IPS-18c (cell line): ENCODE measurements around the gene PTPRN2.
A peak's percentile ranks its signal among the peaks of the same experiment; 100 is the strongest.
"Not testable (repeated sequence)": the region's sequence is repeated elsewhere in the genome, so short reads cannot be mapped to it uniquely, and the experiment has no call there.

ENCODE experiments used
- H3K4me3 ChIP-seq: 2 replicates; pipeline ENCODE4 v1.7.0; 2013; ENCODE audit warnings: low read depth, mild to moderate bottlenecking, low read length, moderate library complexity; ENCODE audit not compliant: insufficient read depth
- H3K9me3 ChIP-seq: one replicate; pipeline ENCODE4 v1.6.1; 2013; ENCODE audit warnings: mild to moderate bottlenecking, low read length, moderate library complexity; ENCODE audit not compliant: control insufficient read depth, insufficient read depth

The PTPRN2 gene

GRCh38 chr7:157733760-157734395 is 853.7 kb downstream of the PTPRN2 start:
- not testable (repeated sequence) for H3K4me3 ChIP-seq
- peaks cover 29% of the 10 kb centered on the region for H3K9me3 ChIP-seq

GRCh38 chr7:157731126-157731525 is 856.5 kb downstream of the PTPRN2 start:
- H3K9me3 ChIP-seq = peaks cover 31% of the 10 kb centered on the region

GRCh38 chr7:157730614-157731013 is 857.0 kb downstream of the PTPRN2 start:
- peaks cover 29% of the 10 kb centered on the region for H3K9me3 ChIP-seq
- H3K4me3 ChIP-seq = no peak overlapping the region

More at GRCh38 chr7:157731126-157731525, 856.5 kb downstream of the PTPRN2 start:
- no peak overlapping the region for H3K4me3 ChIP-seq

GRCh38 chr7:157729566-157729965 is 858.1 kb downstream of the PTPRN2 start:
- H3K9me3 ChIP-seq = peaks cover 33% of the 10 kb centered on the region

GRCh38 chr7:157727964-157728615 is 859.5 kb downstream of the PTPRN2 start:
- peaks cover 46% of the 10 kb centered on the region for H3K9me3 ChIP-seq
- H3K4me3 ChIP-seq = peak overlapping the region; percentile 15; the same call in 1 of the 2 replicates

More at GRCh38 chr7:157729566-157729965, 858.1 kb downstream of the PTPRN2 start:
- H3K4me3 ChIP-seq = no peak overlapping the region

GRCh38 chr7:157726764-157727163 is 860.9 kb downstream of the PTPRN2 start:
- Histone ChIP-seq H3K9me3 (peaks cover 56% of the 10 kb centered on the region), H3K4me3 (no peak overlapping the region)

- peaks cover 68% of the 10 kb centered on the region for H3K9me3 ChIP-seq
- not testable (repeated sequence) for H3K4me3 ChIP-seq
Observed at GRCh38 chr7:157725312-157725711, 862.3 kb downstream of the PTPRN2 start.

- Histone ChIP-seq H3K9me3 (peaks cover 63% of the 10 kb centered on the region), H3K4me3 (no peak overlapping the region)
Observed at GRCh38 chr7:157723205-157723604, 864.4 kb downstream of the PTPRN2 start.

- Histone ChIP-seq H3K9me3 (peaks cover 63% of the 10 kb centered on the region), H3K4me3 (no peak overlapping the region; the same call in 1 of the 2 replicates)
Observed at GRCh38 chr7:157722137-157723060, 865.2 kb downstream of the PTPRN2 start.

- H3K9me3 ChIP-seq = peaks cover 66% of the 10 kb centered on the region
Observed at GRCh38 chr7:157721468-157722136, 866.0 kb downstream of the PTPRN2 start.

GRCh38 chr7:157719705-157720655 is 867.6 kb downstream of the PTPRN2 start:
- Histone ChIP-seq H3K4me3 (no peak overlapping the region), H3K9me3 (peaks cover 61% of the 10 kb centered on the region)

More at GRCh38 chr7:157721468-157722136, 866.0 kb downstream of the PTPRN2 start:
- H3K4me3 ChIP-seq = no peak overlapping the region; the same call in 1 of the 2 replicates

GRCh38 chr7:157719008-157719682 is 868.5 kb downstream of the PTPRN2 start:
- H3K9me3 ChIP-seq = peaks cover 60% of the 10 kb centered on the region
- H3K4me3 ChIP-seq = no peak overlapping the region; the same call in 1 of the 2 replicates

- Histone ChIP-seq H3K4me3 (no peak overlapping the region; the same call in 1 of the 2 replicates), H3K9me3 (peaks cover 54% of the 10 kb centered on the region)
Observed at GRCh38 chr7:157718303-157719007, 869.2 kb downstream of the PTPRN2 start.

GRCh38 chr7:157717211-157718174 is 870.1 kb downstream of the PTPRN2 start:
- H3K4me3 ChIP-seq = no peak overlapping the region
- peaks cover 53% of the 10 kb centered on the region for H3K9me3 ChIP-seq
